SU-DHL-6 (cell line): Measurements from ENCODE around the gene MSH6.

Experiments
- CTCF ChIP-seq: fragments of 200-600 bp; sonication (generic); IDR thresholded peaks from one replicate; pipeline ENCODE4 v1.5.1; 2017; ENCODE audit warnings: antibody characterized with exemption, mild to moderate bottlenecking, low read length, moderate library complexity; ENCODE audit not compliant: insufficient read depth, poor library complexity, severe bottlenecking
- EZH2phosphoT487 ChIP-seq: fragments of 200-600 bp; sonication (generic), shearing (Covaris generic); conservative IDR thresholded peaks from 2 replicates; pipeline ENCODE4 v1.6.1; 2018; ENCODE audit warnings: mild to moderate bottlenecking, antibody characterized with exemption, low read length, moderate library complexity, mixed read lengths

GRCh38 chr2:47815764-47816163, 32.8 kb downstream of the MSH6 start:
- TF ChIP-seq CTCF (no peak), EZH2phosphoT487 (no peak)
